MCF 10A (cell line): ENCODE data around the gene PTPRN2. TPM values are rescaled to one million over a fixed set of nuclear protein-coding genes. Genes with fewer than 3 reads are reported as not detected.

ENCODE experiments used
- BruUV-seq: library from RNA; stranded (reverse); fragments of 400-500 nt; replicated peaks from 2 replicates; lab custom pipeline; 2021; lab: Mats Ljungman, UMichigan
- CTCF ChIA-PET: fragments of 300-600 bp; sonication (Branson Sonifier 250); formaldehyde crosslinking; extraction: SDS; loops from one replicate; lab custom pipeline; 2021; ENCODE audit warnings: antibody characterized with exemption, inconsistent platforms; lab: Yijun Ruan, JAX
- POLR2A ChIA-PET: fragments of 300-600, 350-650 bp; sonication (Branson Sonifier 250); formaldehyde crosslinking; extraction: SDS; loops from one replicate; lab custom pipeline; 2020; ENCODE audit warnings: antibody characterized with exemption, inconsistent platforms; lab: Yijun Ruan, JAX
- DNase-seq: peaks from one replicate; pipeline ENCODE4 v3.0.0-alpha.2; 2018; ENCODE audit not compliant: unreplicated experiment
- H3K27ac Mint-ChIP-seq: one replicate; pipeline ENCODE4 v1.8.0; 2022; ENCODE audit warnings: mild to moderate bottlenecking, low read depth, mixed read lengths; ENCODE audit not compliant: unreplicated experiment
- H3K27me3 Mint-ChIP-seq: one replicate; pipeline ENCODE4 v1.8.0; 2022; ENCODE audit warnings: mixed read lengths; ENCODE audit not compliant: insufficient read depth, unreplicated experiment
- H3K36me3 Mint-ChIP-seq: one replicate; pipeline ENCODE4 v1.8.0; 2022; ENCODE audit warnings: mild to moderate bottlenecking, moderate library complexity, mixed read lengths; ENCODE audit not compliant: insufficient read depth, unreplicated experiment
- H3K4me1 Mint-ChIP-seq: one replicate; pipeline ENCODE4 v1.8.0; 2022; ENCODE audit warnings: mixed read lengths; ENCODE audit not compliant: insufficient read depth, unreplicated experiment
- H3K4me3 Mint-ChIP-seq: one replicate; pipeline ENCODE4 v1.8.0; 2022; ENCODE audit warnings: mild to moderate bottlenecking, moderate library complexity, mixed read lengths; ENCODE audit not compliant: unreplicated experiment
- H3K9me3 Mint-ChIP-seq: one replicate; pipeline ENCODE4 v1.8.0; 2022; ENCODE audit warnings: mixed read lengths; ENCODE audit not compliant: unreplicated experiment
- intact Hi-C: fragments of 100-400 bp; cut with micrococcal nuclease; formaldehyde crosslinking; loops from 2 replicates; pipeline ENCODE4 v1.14.1; 2022
- total RNA-seq: library from RNA; stranded (reverse); gene quantifications from 2 replicates; pipeline ENCODE4 v1.2.3, GENCODE V29; 2022
- TF ChIP-seq, protein P1 (sequence below): fragments of 200-600 bp; IDR thresholded peaks from one replicate; pipeline ENCODE4 v1.8.0; 2022; ENCODE audit warnings: antibody characterized with exemption, mild to moderate bottlenecking; ENCODE audit not compliant: unreplicated experiment

PTPRN2 gene
- total RNA-seq, 1 experiment from 2014 or later = 4.5 TPM

DNA sequence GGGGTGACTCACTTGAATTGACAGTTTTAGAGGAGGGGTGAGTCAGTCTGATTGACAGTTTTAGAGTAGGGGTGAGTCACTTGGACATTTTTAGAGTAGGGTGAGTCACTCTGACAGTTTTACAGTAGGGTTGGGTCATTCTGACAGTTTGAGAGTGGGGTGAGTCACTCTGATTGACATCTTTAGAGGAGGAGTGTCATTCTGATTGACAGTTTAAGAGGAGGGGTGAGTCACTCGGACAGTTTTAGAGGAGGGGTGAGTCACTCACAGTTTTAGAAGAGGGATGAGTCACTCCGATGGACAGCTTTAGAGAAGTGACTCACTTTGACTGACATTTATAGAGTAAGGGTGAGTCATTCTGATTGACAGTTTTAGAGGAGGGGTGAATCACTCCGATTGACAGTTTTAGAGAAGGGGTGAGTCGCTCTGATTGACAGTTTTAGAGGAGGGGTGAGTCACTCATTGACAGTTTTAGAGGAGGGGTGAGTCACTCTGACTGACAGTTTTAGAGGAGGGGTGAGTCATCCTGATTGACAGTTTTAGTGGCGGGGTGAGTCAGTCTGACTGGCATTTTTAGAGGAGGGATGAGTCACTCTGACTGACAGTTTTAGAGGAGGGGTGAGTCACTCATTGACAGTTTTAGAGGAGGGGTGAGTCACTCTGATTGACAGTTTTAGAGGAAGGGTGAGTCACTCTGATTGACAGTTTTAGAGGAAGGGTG, 655.0 kb downstream of the PTPRN2 start:
- POLR2A ChIA-PET = no interaction called here
- H3K27me3 Mint-ChIP-seq = no peaks in the 10 kb centered on the region
- H3K36me3 Mint-ChIP-seq = peaks cover 17% of the 10 kb centered on the region
- H3K4me1 Mint-ChIP-seq = no peaks in the 10 kb centered on the region
- DNase-seq = peak; percentile 18
- H3K4me3 Mint-ChIP-seq = no peak overlapping the region
- H3K27ac Mint-ChIP-seq = no peak overlapping the region
- intact Hi-C loops = no loop called here
- TF ChIP-seq, protein P1, sequence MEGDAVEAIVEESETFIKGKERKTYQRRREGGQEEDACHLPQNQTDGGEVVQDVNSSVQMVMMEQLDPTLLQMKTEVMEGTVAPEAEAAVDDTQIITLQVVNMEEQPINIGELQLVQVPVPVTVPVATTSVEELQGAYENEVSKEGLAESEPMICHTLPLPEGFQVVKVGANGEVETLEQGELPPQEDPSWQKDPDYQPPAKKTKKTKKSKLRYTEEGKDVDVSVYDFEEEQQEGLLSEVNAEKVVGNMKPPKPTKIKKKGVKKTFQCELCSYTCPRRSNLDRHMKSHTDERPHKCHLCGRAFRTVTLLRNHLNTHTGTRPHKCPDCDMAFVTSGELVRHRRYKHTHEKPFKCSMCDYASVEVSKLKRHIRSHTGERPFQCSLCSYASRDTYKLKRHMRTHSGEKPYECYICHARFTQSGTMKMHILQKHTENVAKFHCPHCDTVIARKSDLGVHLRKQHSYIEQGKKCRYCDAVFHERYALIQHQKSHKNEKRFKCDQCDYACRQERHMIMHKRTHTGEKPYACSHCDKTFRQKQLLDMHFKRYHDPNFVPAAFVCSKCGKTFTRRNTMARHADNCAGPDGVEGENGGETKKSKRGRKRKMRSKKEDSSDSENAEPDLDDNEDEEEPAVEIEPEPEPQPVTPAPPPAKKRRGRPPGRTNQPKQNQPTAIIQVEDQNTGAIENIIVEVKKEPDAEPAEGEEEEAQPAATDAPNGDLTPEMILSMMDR = no peak
- CTCF ChIA-PET = no interaction called here
- H3K9me3 Mint-ChIP-seq = peaks cover 44% of the 10 kb centered on the region
- BruUV-seq = no TSS peak

DNA sequence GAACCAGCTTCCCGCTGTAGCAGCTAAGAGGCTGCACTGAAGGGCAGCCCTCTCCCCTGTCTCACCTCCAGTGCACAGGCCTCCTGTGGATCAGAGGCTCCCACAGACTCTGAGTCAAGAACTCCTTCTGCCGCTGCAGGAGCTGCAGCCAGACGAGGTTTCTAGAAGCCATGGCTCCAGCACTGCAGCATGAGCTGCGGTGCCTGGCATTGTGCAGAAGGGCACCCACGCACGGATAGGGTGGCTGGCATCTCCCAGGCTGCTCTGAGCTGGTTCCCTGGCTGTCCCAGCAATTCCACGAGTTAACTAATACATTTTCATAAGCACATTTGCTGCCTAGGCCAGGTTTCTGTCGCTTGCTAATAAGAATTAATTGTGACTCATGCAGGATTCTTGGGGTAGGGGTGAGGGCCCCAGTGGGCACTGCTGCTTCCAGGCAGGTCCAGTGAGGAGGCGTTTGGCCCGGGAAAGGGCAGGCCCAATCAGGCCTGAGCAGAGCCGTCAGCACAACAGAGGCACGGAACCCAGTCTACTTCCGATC, 656.6 kb downstream of the PTPRN2 start:
- Mint-ChIP-seq H3K9me3 (peaks cover 36% of the 10 kb centered on the region), H3K27me3 (no peaks in the 10 kb centered on the region), H3K36me3 (peaks cover 17% of the 10 kb centered on the region), H3K4me1 (no peaks in the 10 kb centered on the region), H3K4me3 (no peak overlapping the region), H3K27ac (no peak overlapping the region)
- DNase-seq = no peak
- POLR2A ChIA-PET = no interaction called here
- BruUV-seq = no TSS peak
- intact Hi-C loops = no loop called here
- CTCF ChIA-PET = interaction anchor here (0.6 to 0.7 kb wide), 2 partner anchors 29 to 80 kb away, joined by 3 read pairs; no protein-coding TSS in a partner anchor
- TF ChIP-seq, protein P1 = no peak

GRCh38 chr7:157930441-157930840, 657.2 kb downstream of the PTPRN2 start:
- Mint-ChIP-seq H3K27ac (no peak overlapping the region), H3K4me1 (no peaks in the 10 kb centered on the region), H3K4me3 (no peak overlapping the region), H3K27me3 (no peaks in the 10 kb centered on the region), H3K36me3 (peaks cover 17% of the 10 kb centered on the region), H3K9me3 (peaks cover 33% of the 10 kb centered on the region)
- intact Hi-C loops = no loop called here
- POLR2A ChIA-PET = no interaction called here
- DNase-seq = no peak
- BruUV-seq = no TSS peak
- CTCF ChIA-PET = interaction anchor here (0.7 kb wide), 1 partner anchor 28 kb away, joined by 3 read pairs; no protein-coding TSS in a partner anchor
- TF ChIP-seq, protein P1 = no peak

- CTCF ChIA-PET = no interaction called here
Observed at GRCh38 chr7:157929671-157930070, 658.0 kb downstream of the PTPRN2 start.

More at GRCh38 chr7:157929671-157930070, 658.0 kb downstream of the PTPRN2 start:
- Mint-ChIP-seq H3K9me3 (peaks cover 28% of the 10 kb centered on the region), H3K4me1 (no peaks in the 10 kb centered on the region), H3K27ac (no peak overlapping the region), H3K36me3 (peaks cover 17% of the 10 kb centered on the region), H3K4me3 (no peak overlapping the region), H3K27me3 (no peaks in the 10 kb centered on the region)
- TF ChIP-seq, protein P1 = no peak
- intact Hi-C loops = no loop called here
- no peak for DNase-seq
- POLR2A ChIA-PET = no interaction called here
- BruUV-seq = no TSS peak
